Ishikawa (cell line): ENCODE results near the gene TMEM114.

Experiments
- CEBPB ChIP-seq: IDR thresholded peaks from 2 replicates; pipeline ENCODE4 v1.6.1; 2012
- CREB1 ChIP-seq: IDR thresholded peaks from 2 replicates; pipeline ENCODE4 v1.6.1; 2012; ENCODE audit warnings: low read depth
- EGR1 ChIP-seq: IDR thresholded peaks from 2 replicates; pipeline ENCODE4 v1.6.1; 2012
- EP300 ChIP-seq: IDR thresholded peaks from 2 replicates; pipeline ENCODE4 v1.6.1; 2012; ENCODE audit warnings: borderline replicate concordance
- FOXM1 ChIP-seq: IDR thresholded peaks from 2 replicates; pipeline ENCODE4 v1.6.1; 2012; ENCODE audit warnings: low read depth, borderline replicate concordance
- NFIC ChIP-seq: IDR thresholded peaks from 2 replicates; pipeline ENCODE4 v1.6.1; 2012
- RAD21 ChIP-seq: IDR thresholded peaks from 2 replicates; pipeline ENCODE4 v1.6.1; 2012; ENCODE audit warnings: low read depth
- TAF1 ChIP-seq: IDR thresholded peaks from 2 replicates; pipeline ENCODE4 v1.6.1; 2012; ENCODE audit warnings: low read depth, mild to moderate bottlenecking
- TCF12 ChIP-seq: IDR thresholded peaks from 2 replicates; pipeline ENCODE4 v1.6.1; 2012; ENCODE audit warnings: low read depth
- TEAD4 ChIP-seq: IDR thresholded peaks from 2 replicates; pipeline ENCODE4 v1.6.1; 2012
- YY1 ChIP-seq: IDR thresholded peaks from 2 replicates; pipeline ENCODE4 v1.6.1; 2012; ENCODE audit warnings: low read depth
- ZBTB7A ChIP-seq: IDR thresholded peaks from 2 replicates; pipeline ENCODE4 v1.6.1; 2012; ENCODE audit warnings: low read depth
- TF ChIP-seq, protein P1 (sequence below): IDR thresholded peaks from 2 replicates; pipeline ENCODE4 v1.6.1; 2012; ENCODE audit warnings: low read depth, mild to moderate bottlenecking
- TF ChIP-seq, protein P2 (sequence below): IDR thresholded peaks from 2 replicates; pipeline ENCODE4 v1.6.1; 2012
- TF ChIP-seq, protein P3 (sequence below): IDR thresholded peaks from 2 replicates; pipeline ENCODE4 v1.6.1; 2012

Gene TMEM114

GRCh38 chr16:8631818-8632465 lies 41.6 kb upstream of the TMEM114 start:
- TF ChIP-seq RAD21: no peak
- TF ChIP-seq TCF12: no peak
- no peak for TF ChIP-seq FOXM1
- no peak for TF ChIP-seq EP300
- TF ChIP-seq, protein P1, sequence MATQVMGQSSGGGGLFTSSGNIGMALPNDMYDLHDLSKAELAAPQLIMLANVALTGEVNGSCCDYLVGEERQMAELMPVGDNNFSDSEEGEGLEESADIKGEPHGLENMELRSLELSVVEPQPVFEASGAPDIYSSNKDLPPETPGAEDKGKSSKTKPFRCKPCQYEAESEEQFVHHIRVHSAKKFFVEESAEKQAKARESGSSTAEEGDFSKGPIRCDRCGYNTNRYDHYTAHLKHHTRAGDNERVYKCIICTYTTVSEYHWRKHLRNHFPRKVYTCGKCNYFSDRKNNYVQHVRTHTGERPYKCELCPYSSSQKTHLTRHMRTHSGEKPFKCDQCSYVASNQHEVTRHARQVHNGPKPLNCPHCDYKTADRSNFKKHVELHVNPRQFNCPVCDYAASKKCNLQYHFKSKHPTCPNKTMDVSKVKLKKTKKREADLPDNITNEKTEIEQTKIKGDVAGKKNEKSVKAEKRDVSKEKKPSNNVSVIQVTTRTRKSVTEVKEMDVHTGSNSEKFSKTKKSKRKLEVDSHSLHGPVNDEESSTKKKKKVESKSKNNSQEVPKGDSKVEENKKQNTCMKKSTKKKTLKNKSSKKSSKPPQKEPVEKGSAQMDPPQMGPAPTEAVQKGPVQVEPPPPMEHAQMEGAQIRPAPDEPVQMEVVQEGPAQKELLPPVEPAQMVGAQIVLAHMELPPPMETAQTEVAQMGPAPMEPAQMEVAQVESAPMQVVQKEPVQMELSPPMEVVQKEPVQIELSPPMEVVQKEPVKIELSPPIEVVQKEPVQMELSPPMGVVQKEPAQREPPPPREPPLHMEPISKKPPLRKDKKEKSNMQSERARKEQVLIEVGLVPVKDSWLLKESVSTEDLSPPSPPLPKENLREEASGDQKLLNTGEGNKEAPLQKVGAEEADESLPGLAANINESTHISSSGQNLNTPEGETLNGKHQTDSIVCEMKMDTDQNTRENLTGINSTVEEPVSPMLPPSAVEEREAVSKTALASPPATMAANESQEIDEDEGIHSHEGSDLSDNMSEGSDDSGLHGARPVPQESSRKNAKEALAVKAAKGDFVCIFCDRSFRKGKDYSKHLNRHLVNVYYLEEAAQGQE: no peak
- TF ChIP-seq TAF1: no peak
- no peak for TF ChIP-seq EGR1
- no peak for TF ChIP-seq CREB1
- TF ChIP-seq, protein P2, sequence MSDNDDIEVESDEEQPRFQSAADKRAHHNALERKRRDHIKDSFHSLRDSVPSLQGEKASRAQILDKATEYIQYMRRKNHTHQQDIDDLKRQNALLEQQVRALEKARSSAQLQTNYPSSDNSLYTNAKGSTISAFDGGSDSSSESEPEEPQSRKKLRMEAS: no peak
- TF ChIP-seq CEBPB: no peak
- no peak for TF ChIP-seq NFIC
- TF ChIP-seq, protein P3, sequence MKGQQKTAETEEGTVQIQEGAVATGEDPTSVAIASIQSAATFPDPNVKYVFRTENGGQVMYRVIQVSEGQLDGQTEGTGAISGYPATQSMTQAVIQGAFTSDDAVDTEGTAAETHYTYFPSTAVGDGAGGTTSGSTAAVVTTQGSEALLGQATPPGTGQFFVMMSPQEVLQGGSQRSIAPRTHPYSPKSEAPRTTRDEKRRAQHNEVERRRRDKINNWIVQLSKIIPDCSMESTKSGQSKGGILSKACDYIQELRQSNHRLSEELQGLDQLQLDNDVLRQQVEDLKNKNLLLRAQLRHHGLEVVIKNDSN: no peak
- no peak for TF ChIP-seq ZBTB7A
- TF ChIP-seq YY1: no peak
- TF ChIP-seq TEAD4: no peak

- TF ChIP-seq, protein P2: no peak
- no peak for TF ChIP-seq EGR1
- TF ChIP-seq NFIC: no peak
- TF ChIP-seq RAD21: no peak
- TF ChIP-seq CEBPB: no peak
- TF ChIP-seq, protein P1: no peak
- TF ChIP-seq YY1: no peak
These were observed 41.1 kb upstream of the TMEM114 start for GRCh38 chr16:8631373-8631772.

GRCh38 chr16:8630255-8630953 lies 40.1 kb upstream of the TMEM114 start:
- TF ChIP-seq FOXM1 (no peak), EP300 (no peak), CREB1 (no peak), EGR1 (no peak), TAF1 (no peak), NFIC (no peak), RAD21 (no peak), ZBTB7A (no peak), YY1 (no peak), TCF12 (no peak), TEAD4 (no peak), CEBPB (no peak)
- TF ChIP-seq, protein P3: no peak
- TF ChIP-seq, protein P1: no peak
- TF ChIP-seq, protein P2: no peak

- no peak for TF ChIP-seq TAF1
These were observed 38.8 kb upstream of the TMEM114 start for GRCh38 chr16:8628981-8629725.
